Gastroesophageal sphincter (tissue), 4 donors: ENCODE results near the gene SLC37A1. TPM values are rescaled to one million over a fixed set of nuclear protein-coding genes. Genes with fewer than 3 reads are reported as not detected.

Experiments
- ATAC-seq: fragments of 150-250 bp; one replicate; pipeline ENCODE4 v1.9.1; 2016; ENCODE audit warnings: mild to moderate bottlenecking, moderate library complexity
- H3K27ac ChIP-seq, 4 donors: fragments of 200-600 bp; sonication (generic) in 3 of 4; 1 replicate in 3 of 4; 2 replicates in 1 of 4; pipeline ENCODE4 v1.5.1; 2016 to 2019
- H3K27me3 ChIP-seq: fragments of 200-600 bp; sonication (generic); one replicate; pipeline ENCODE4 v1.5.1; 2019
- H3K36me3 ChIP-seq, 2 donors: fragments of 200-600 bp; sonication (generic); one replicate each; pipeline ENCODE4 v1.5.1; 2019; ENCODE audit warnings: control low read depth in 1 of 2
- H3K4me1 ChIP-seq, 3 donors: fragments of 200-600 bp; sonication (generic); 1 replicate in 2 of 3; 2 replicates in 1 of 3; pipeline ENCODE4 v1.5.1; 2016 to 2019; ENCODE audit warnings: control low read depth in 2 of 3
- H3K4me3 ChIP-seq, 2 donors: fragments of 200-600 bp; sonication (generic); one replicate each; pipeline ENCODE4 v1.5.1; 2019; ENCODE audit warnings: mild to moderate bottlenecking in 1 of 2, moderate library complexity in 1 of 2
- H3K9me3 ChIP-seq, 3 donors: fragments of 200-600 bp; sonication (generic); one replicate each; pipeline ENCODE4 v1.5.1; 2017 to 2019; ENCODE audit warnings: control low read depth in 2 of 3
- CTCF ChIP-seq, 4 experiments: fragments of 200-600 bp in 2 of 4; fragments of 450-650 bp in 2 of 4; sonication (generic) in 1 of 4; IDR thresholded peaks; one replicate each; pipeline ENCODE4 v1.5.1; 2017 to 2019; ENCODE audit warnings: antibody characterized with exemption in 4 of 4, mild to moderate bottlenecking in 2 of 4, moderate library complexity in 2 of 4
- EP300 ChIP-seq: sonication (generic); formaldehyde crosslinking; IDR thresholded peaks from one replicate; pipeline ENCODE4 v1.6.1; 2017; ENCODE audit warnings: antibody characterized with exemption, mild to moderate bottlenecking
- POLR2A ChIP-seq, 2 donors: fragments of 450-650 bp; IDR thresholded peaks; one replicate each; pipeline ENCODE4 v1.6.1; 2017; ENCODE audit warnings: antibody characterized with exemption in 2 of 2, mild to moderate bottlenecking in 2 of 2, moderate library complexity in 1 of 2
- POLR2AphosphoS5 ChIP-seq: sonication (generic); formaldehyde crosslinking; IDR thresholded peaks from one replicate; pipeline ENCODE4 v1.6.1; 2017; ENCODE audit warnings: antibody characterized with exemption
- WGBS, 2 donors: methylation state at CpG; one replicate each; pipeline ENCODE4 v1.1.5; 2018; ENCODE audit warnings: low coverage in 1 of 2; 5-methylcytosine and 5-hydroxymethylcytosine counted together
- total RNA-seq, 4 donors: library from RNA; depleted of rRNA; stranded (reverse); fragments of >200 nt; gene quantifications; one replicate each; pipeline ENCODE4 v1.1.0, GENCODE V29; 2016

SLC37A1 gene
- total RNA-seq, 4 donors from 2014 or later, result 3.7 to 7.8 (median 4.3) TPM

- Histone ChIP-seq H3K9me3 (no peaks in the 10 kb centered on the region), H3K27ac (no peak overlapping the region), H3K36me3 (no peaks in the 10 kb centered on the region), H3K4me3 (no peak overlapping the region), H3K27me3 (peaks cover 4% of the 10 kb centered on the region), H3K4me1 (peaks cover 0 to 16% (median 0%) of the 10 kb centered on the region in 3 donors)
- 55 to 79% methylated on average over 6 to 13 of the region's 13 CpGs for WGBS, 2 donors
- no peak for ATAC-seq
- no peak for TF ChIP-seq POLR2A (IDR thresholded peaks at IDR 0.05)
- no peak for TF ChIP-seq EP300
- TF ChIP-seq POLR2AphosphoS5, result no peak
- TF ChIP-seq CTCF (IDR thresholded peaks at IDR 0.05), result no peak
These were observed 20.3 kb upstream of the SLC37A1 start for GRCh38 chr21:42493109-42494060.

GRCh38 chr21:42495027-42495426 is 18.6 kb upstream of the SLC37A1 start:
- H3K36me3 ChIP-seq, result no peaks in the 10 kb centered on the region
- H3K9me3 ChIP-seq, result no peaks in the 10 kb centered on the region
- no peak for ATAC-seq
- WGBS, 2 donors, result no CpG with 5 or more reads among the region's 5 CpGs
- peaks cover 0 to 16% (median 0%) of the 10 kb centered on the region in 3 donors for H3K4me1 ChIP-seq
- peaks cover 2% of the 10 kb centered on the region for H3K27me3 ChIP-seq
- H3K4me3 ChIP-seq, result no peak overlapping the region
- TF ChIP-seq POLR2A (IDR thresholded peaks at IDR 0.05) (no peak), POLR2AphosphoS5 (no peak), CTCF (IDR thresholded peaks at IDR 0.05) (no peak), EP300 (no peak)
- no peak overlapping the region for H3K27ac ChIP-seq

- Histone ChIP-seq H3K9me3 (no peaks in the 10 kb centered on the region), H3K4me3 (peak overlapping the region; percentile 35 to 68), H3K27me3 (no peaks in the 10 kb centered on the region), H3K4me1 (peaks cover 0 to 16% (median 0%) of the 10 kb centered on the region in 3 donors), H3K27ac (peak overlapping the region in 3 of 4 donors; percentile 72 to 93 (median 91)), H3K36me3 (no peaks in the 10 kb centered on the region)
- no peak for TF ChIP-seq EP300
- peak in 2 of 4 experiments; percentile 13 to 40 for TF ChIP-seq CTCF (IDR thresholded peaks at IDR 0.05)
- no peak for TF ChIP-seq POLR2AphosphoS5
- TF ChIP-seq POLR2A (IDR thresholded peaks at IDR 0.05), result no peak
- peak; percentile 8 for ATAC-seq
- 0% methylated on average over 5 to 12 of the region's 18 CpGs for WGBS, 2 donors
These were observed 17.9 kb upstream of the SLC37A1 start for GRCh38 chr21:42495765-42496119.

GRCh38 chr21:42496120-42496838 is 17.4 kb upstream of the SLC37A1 start, which contains the start of gene RSPH1:
TSS of gene RSPH1 (minus strand) at chr21:42496224. CDS start at chr21:42496186, 38 bp downstream.
- H3K9me3 ChIP-seq, result no peaks in the 10 kb centered on the region
- no CpG with 5 or more reads among the region's 58 CpGs for WGBS, 2 donors
- H3K4me1 ChIP-seq, result peaks cover 0 to 16% (median 0%) of the 10 kb centered on the region in 3 donors
- H3K4me3 ChIP-seq, result peak within 1 kb of the TSS; percentile 39 to 68
- no peaks in the 10 kb centered on the region for H3K36me3 ChIP-seq
- no peaks in the 10 kb centered on the region for H3K27me3 ChIP-seq
- TF ChIP-seq CTCF (IDR thresholded peaks at IDR 0.05) (peak in 1 of 4 experiments; percentile 9), EP300 (no peak), POLR2AphosphoS5 (peak; percentile 78), POLR2A (IDR thresholded peaks at IDR 0.05) (peak; percentile 59 to 72)
- ATAC-seq, result peak; percentile 99
- peak within 1 kb of the TSS; percentile 48 to 93 (median 90) for H3K27ac ChIP-seq
